A673 (cell line): Measurements from ENCODE around the gene HIBADH.

ENCODE experiments used
- CTCF ChIP-seq: fragments of 300-800, 200-600 bp; sonication (generic); conservative IDR thresholded peaks from 2 replicates; pipeline ENCODE4 v1.5.1; 2017; ENCODE audit warnings: low read depth, mild to moderate bottlenecking, antibody characterized with exemption, low read length, moderate library complexity, mixed read lengths
- EZH2 ChIP-seq: fragments of 200-600 bp; sonication (generic); IDR thresholded peaks from 2 replicates; pipeline ENCODE4 v1.6.1; 2017; ENCODE audit warnings: borderline replicate concordance, low read depth, mild to moderate bottlenecking, mixed read lengths, antibody characterized with exemption, low read length; ENCODE audit not compliant: poor library complexity, severe bottlenecking

- no peak for TF ChIP-seq EZH2
- no peak for TF ChIP-seq CTCF
These were observed 37.8 kb upstream of the HIBADH start for GRCh38 chr7:27700501-27700900.
